Fibroblast of mammary gland (primary cell): ENCODE measurements around the gene KIZ.

Experiments
- DNase-seq: peaks from one replicate; pipeline ENCODE4 v3.0.0-alpha.2; 2010; ENCODE audit warnings: low read depth
- H3K4me3 ChIP-seq: 2 replicates; pipeline ENCODE4 v1.5.1; 2011; ENCODE audit warnings: low read depth, mild to moderate bottlenecking, low read length, moderate library complexity; ENCODE audit not compliant: control insufficient read depth
- CTCF ChIP-seq: conservative IDR thresholded peaks from 2 replicates; pipeline ENCODE4 v1.5.1; 2011; ENCODE audit warnings: low read depth, low read length, inconsistent platforms; ENCODE audit not compliant: control insufficient read depth, insufficient read depth

KIZ gene

DNA sequence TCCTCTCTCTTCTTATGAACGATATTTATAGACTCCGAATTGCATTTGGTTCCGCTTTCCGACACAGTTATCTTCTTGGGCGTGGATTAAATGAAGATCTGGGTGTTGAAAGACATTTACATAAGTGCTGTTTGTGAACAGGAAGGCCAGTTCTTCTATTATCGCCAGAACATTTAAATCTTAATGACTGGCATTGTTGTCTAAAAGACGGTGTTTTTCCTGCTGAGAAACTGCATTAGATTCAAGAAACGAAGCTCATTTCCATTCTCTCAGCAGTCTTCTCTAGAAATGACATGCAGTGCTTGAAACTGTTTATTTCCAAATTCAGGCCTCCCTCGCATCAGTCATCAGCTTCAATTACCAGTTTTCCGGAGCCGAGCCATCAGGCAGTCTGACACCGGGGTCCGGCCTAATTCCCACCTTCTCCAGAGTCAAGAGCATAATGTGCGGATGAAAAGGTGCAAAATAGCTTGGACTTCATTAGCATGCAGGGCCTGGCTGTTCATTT is 35.7 kb upstream of the KIZ start:
- no peak overlapping the region for H3K4me3 ChIP-seq
- no peak for DNase-seq
- no peak for TF ChIP-seq CTCF

DNA sequence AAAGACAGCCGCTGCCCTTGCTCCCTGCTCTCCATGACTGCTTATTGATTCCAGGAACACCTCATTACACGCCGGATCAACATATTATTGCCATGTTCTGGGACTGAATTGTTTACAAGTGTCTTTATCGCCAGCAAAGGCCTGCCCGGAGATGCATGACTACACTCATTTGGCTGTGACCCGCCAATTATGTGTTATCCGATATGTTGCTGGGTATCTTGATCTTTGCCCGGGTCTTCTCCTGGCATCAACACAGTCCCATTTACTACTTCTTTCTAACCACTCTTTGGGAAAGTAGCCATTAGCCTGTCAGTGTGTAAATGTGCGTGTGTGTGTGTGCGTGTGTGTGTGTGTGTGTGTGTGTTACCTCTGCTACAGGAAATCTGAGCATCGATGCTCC is 35.2 kb upstream of the KIZ start:
- DNase-seq, result no peak
- no peak for TF ChIP-seq CTCF
- no peak overlapping the region for H3K4me3 ChIP-seq

GRCh38 chr20:21092806-21093205 is 33.1 kb upstream of the KIZ start:
- TF ChIP-seq CTCF, result no peak
- no peak overlapping the region for H3K4me3 ChIP-seq
- no peak for DNase-seq

- H3K4me3 ChIP-seq, result no peak overlapping the region
- DNase-seq, result peak; percentile 40
- TF ChIP-seq CTCF, result no peak
These were observed 29.4 kb upstream of the KIZ start for GRCh38 chr20:21096321-21097043.

- H3K4me3 ChIP-seq, result no peak overlapping the region
- no peak for TF ChIP-seq CTCF
- no peak for DNase-seq
These were observed 25.9 kb upstream of the KIZ start for GRCh38 chr20:21099751-21100577.

- no peak for TF ChIP-seq CTCF
- DNase-seq, result no peak
- H3K4me3 ChIP-seq, result no peak overlapping the region
These were observed 25.1 kb upstream of the KIZ start for GRCh38 chr20:21100578-21101452.
